ENCODE measurements around the gene THSD4. TPM values are rescaled to one million over a fixed set of nuclear protein-coding genes. Genes with fewer than 3 reads are reported as not detected.
"Not testable (repeated sequence)": the region's sequence is repeated elsewhere in the genome, so short reads cannot be mapped to it uniquely, and the experiment has no call there.

THSD4 gene
- total RNA-seq, 1 donor from 2014 or later = 2.5 TPM

DNA sequence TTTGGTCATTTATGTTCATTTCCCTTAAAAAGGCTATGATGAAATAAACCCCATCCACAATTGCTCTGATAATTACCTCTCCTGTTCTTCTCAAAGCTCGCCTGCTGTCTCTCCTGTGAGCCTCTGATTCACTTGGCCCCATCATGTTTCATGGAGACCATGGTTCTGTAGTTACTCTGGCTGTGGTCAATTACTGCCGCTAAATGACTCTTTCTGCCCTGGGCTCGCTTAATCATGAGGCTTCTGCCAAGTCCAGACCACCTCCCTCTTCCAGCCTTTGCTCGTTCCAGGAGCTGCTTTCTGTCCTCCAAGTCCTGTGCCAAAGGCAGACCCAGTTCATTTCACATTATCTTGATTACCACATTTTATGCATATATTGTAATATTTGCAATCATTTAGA is 91.9 kb downstream of the THSD4 start:
- Histone ChIP-seq H3K79me2 (ENCODE audit: insufficient read depth, low read length) (no peaks in the 10 kb centered on the region), H3K4me3 (ENCODE audit: insufficient read depth, low read depth, low read length) (no peak overlapping the region), H3K9ac (ENCODE audit: low read length) (no peak overlapping the region), H3K4me1 (ENCODE audit: insufficient read depth, low read length) (no peaks in the 10 kb centered on the region), H2AFZ (ENCODE audit: low read depth, low read length) (no peak overlapping the region), H4K20me1 (ENCODE audit: insufficient read depth, low read length) (peaks cover 6% of the 10 kb centered on the region), H3K9me3 (ENCODE audit: insufficient read depth, low read depth, low read length) (no peaks in the 10 kb centered on the region), H3K27ac (ENCODE audit: low read depth, low read length) (no peak overlapping the region), H3K4me2 (ENCODE audit: low read length) (no peak overlapping the region), H3K27me3 (ENCODE audit: insufficient read depth, low read length) (no peaks in the 10 kb centered on the region), H3K36me3 (ENCODE audit: insufficient read depth, low read length) (no peaks in the 10 kb centered on the region)
- peak; percentile 39 for DNase-seq (ENCODE audit: low read depth)
- H3K27me3 Mint-ChIP-seq (ENCODE audit: low read depth, unreplicated experiment) = peaks cover 12% of the 10 kb centered on the region
- H3K4me3 Mint-ChIP-seq (ENCODE audit: unreplicated experiment) = no peak overlapping the region
- no peaks in the 10 kb centered on the region for H3K9me3 Mint-ChIP-seq (ENCODE audit: unreplicated experiment)
- no peaks in the 10 kb centered on the region for H3K36me3 Mint-ChIP-seq (ENCODE audit: low read depth, unreplicated experiment)
- no peak for FAIRE-seq
- H3K4me1 Mint-ChIP-seq (ENCODE audit: low read depth, unreplicated experiment) = no peaks in the 10 kb centered on the region
- no peak overlapping the region for H3K27ac Mint-ChIP-seq (ENCODE audit: unreplicated experiment)
- TF ChIP-seq EZH2 (IDR thresholded peaks at IDR 0.05; ENCODE audit: insufficient read depth, low read length) = no peak
- TF ChIP-seq, protein P1, sequence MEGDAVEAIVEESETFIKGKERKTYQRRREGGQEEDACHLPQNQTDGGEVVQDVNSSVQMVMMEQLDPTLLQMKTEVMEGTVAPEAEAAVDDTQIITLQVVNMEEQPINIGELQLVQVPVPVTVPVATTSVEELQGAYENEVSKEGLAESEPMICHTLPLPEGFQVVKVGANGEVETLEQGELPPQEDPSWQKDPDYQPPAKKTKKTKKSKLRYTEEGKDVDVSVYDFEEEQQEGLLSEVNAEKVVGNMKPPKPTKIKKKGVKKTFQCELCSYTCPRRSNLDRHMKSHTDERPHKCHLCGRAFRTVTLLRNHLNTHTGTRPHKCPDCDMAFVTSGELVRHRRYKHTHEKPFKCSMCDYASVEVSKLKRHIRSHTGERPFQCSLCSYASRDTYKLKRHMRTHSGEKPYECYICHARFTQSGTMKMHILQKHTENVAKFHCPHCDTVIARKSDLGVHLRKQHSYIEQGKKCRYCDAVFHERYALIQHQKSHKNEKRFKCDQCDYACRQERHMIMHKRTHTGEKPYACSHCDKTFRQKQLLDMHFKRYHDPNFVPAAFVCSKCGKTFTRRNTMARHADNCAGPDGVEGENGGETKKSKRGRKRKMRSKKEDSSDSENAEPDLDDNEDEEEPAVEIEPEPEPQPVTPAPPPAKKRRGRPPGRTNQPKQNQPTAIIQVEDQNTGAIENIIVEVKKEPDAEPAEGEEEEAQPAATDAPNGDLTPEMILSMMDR (IDR thresholded peaks at IDR 0.05; ENCODE audit: insufficient read depth, low read depth, low read length) = no peak

DNA sequence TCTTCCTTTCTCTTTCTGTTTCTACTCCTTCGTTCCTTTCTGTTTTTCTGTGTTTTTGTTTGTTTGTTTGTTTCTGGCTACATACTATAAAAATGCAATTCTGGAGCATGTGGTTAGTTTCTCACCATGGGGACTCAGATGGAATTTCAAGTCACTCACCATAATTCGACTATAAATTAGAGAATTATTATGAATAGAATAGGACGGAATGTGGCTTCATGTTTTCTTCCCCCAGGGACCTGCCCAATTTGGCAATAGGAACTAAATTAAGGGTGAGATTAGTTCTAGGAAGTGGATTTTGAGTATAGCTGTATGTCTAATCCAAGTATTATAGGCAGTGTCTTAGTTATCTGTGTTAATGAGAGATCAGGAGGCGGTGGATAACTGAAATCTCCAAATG is 96.9 kb downstream of the THSD4 start:
- no peak overlapping the region for H2AFZ ChIP-seq (ENCODE audit: low read depth, low read length)
- no peak for DNase-seq (ENCODE audit: low read depth)
- Mint-ChIP-seq H3K27me3 (ENCODE audit: low read depth, unreplicated experiment) (no peaks in the 10 kb centered on the region), H3K9me3 (ENCODE audit: unreplicated experiment) (no peaks in the 10 kb centered on the region), H3K36me3 (ENCODE audit: low read depth, unreplicated experiment) (no peaks in the 10 kb centered on the region), H3K27ac (ENCODE audit: unreplicated experiment) (no peak overlapping the region), H3K4me1 (ENCODE audit: low read depth, unreplicated experiment) (no peaks in the 10 kb centered on the region), H3K4me3 (ENCODE audit: unreplicated experiment) (no peak overlapping the region)
- H4K20me1 ChIP-seq (ENCODE audit: insufficient read depth, low read length) = no peaks in the 10 kb centered on the region
- no peak for TF ChIP-seq EZH2 (IDR thresholded peaks at IDR 0.05; ENCODE audit: insufficient read depth, low read length)
- TF ChIP-seq, protein P1 (IDR thresholded peaks at IDR 0.05; ENCODE audit: insufficient read depth, low read depth, low read length) = no peak
- no peaks in the 10 kb centered on the region for H3K9me3 ChIP-seq (ENCODE audit: insufficient read depth, low read depth, low read length)
- H3K27me3 ChIP-seq (ENCODE audit: insufficient read depth, low read length) = no peaks in the 10 kb centered on the region
- no peak overlapping the region for H3K9ac ChIP-seq (ENCODE audit: low read length)
- H3K4me2 ChIP-seq (ENCODE audit: low read length) = no peak overlapping the region
- H3K4me1 ChIP-seq (ENCODE audit: insufficient read depth, low read length) = no peaks in the 10 kb centered on the region
- no peak overlapping the region for H3K4me3 ChIP-seq (ENCODE audit: insufficient read depth, low read depth, low read length)
- no peak for FAIRE-seq
- no peaks in the 10 kb centered on the region for H3K79me2 ChIP-seq (ENCODE audit: insufficient read depth, low read length)
- no peaks in the 10 kb centered on the region for H3K36me3 ChIP-seq (ENCODE audit: insufficient read depth, low read length)
- H3K27ac ChIP-seq (ENCODE audit: low read depth, low read length) = no peak overlapping the region

DNA sequence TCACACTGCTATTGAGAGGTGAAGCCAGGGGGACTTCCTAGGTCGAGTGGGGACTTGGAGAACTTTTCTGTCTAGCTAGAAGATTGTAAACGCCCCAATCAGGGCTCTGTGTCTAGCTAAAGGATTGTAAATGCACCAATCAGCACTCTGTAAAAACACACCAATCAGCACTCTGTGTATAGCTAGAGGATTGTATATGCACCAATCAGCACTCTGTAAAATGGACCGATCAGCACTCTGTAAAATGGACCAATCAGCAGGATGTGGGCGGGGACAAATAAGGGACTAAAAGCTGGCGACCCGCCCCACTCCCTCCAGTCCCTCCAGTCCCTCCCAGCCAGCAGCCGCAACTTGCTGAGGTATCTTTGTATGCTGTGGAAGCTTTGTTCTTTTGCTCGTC is 98.7 kb downstream of the THSD4 start:
- not testable (repeated sequence) for H3K27me3 ChIP-seq (ENCODE audit: insufficient read depth, low read length); H3K4me2 ChIP-seq (ENCODE audit: low read length); FAIRE-seq; H3K79me2 ChIP-seq (ENCODE audit: insufficient read depth, low read length); H3K4me3 Mint-ChIP-seq (ENCODE audit: unreplicated experiment); H3K36me3 ChIP-seq (ENCODE audit: insufficient read depth, low read length); H3K9ac ChIP-seq (ENCODE audit: low read length); H4K20me1 ChIP-seq (ENCODE audit: insufficient read depth, low read length); H3K27ac ChIP-seq (ENCODE audit: low read depth, low read length); DNase-seq (ENCODE audit: low read depth); H3K4me1 ChIP-seq (ENCODE audit: insufficient read depth, low read length); H3K9me3 Mint-ChIP-seq (ENCODE audit: unreplicated experiment); H3K27ac Mint-ChIP-seq (ENCODE audit: unreplicated experiment); H3K36me3 Mint-ChIP-seq (ENCODE audit: low read depth, unreplicated experiment); H3K9me3 ChIP-seq (ENCODE audit: insufficient read depth, low read depth, low read length); H3K27me3 Mint-ChIP-seq (ENCODE audit: low read depth, unreplicated experiment); H3K4me1 Mint-ChIP-seq (ENCODE audit: low read depth, unreplicated experiment); H2AFZ ChIP-seq (ENCODE audit: low read depth, low read length); H3K4me3 ChIP-seq (ENCODE audit: insufficient read depth, low read depth, low read length)
